ENCODE results near the gene ARL5C.

DNA sequence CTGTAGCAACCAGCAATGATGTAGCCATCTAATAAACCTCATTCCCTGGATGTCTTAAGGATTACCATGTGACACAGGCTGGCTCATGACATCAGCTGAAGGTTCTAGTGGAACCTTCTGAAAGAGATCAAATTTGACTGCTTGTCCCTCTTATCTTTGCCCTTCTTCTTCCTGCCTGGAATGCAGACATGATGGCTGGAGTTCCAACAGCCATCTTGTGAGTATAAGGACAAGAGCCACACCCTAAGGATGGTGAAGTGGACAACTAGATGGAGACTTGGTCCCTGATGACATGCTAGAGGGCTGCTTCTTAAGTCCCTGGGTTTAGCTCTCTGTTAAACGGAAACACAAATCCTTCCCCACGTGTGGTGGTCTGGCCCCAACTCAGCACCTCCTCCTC is 52.1 kb downstream of the ARL5C start:
- TF ChIP-seq, protein P1, sequence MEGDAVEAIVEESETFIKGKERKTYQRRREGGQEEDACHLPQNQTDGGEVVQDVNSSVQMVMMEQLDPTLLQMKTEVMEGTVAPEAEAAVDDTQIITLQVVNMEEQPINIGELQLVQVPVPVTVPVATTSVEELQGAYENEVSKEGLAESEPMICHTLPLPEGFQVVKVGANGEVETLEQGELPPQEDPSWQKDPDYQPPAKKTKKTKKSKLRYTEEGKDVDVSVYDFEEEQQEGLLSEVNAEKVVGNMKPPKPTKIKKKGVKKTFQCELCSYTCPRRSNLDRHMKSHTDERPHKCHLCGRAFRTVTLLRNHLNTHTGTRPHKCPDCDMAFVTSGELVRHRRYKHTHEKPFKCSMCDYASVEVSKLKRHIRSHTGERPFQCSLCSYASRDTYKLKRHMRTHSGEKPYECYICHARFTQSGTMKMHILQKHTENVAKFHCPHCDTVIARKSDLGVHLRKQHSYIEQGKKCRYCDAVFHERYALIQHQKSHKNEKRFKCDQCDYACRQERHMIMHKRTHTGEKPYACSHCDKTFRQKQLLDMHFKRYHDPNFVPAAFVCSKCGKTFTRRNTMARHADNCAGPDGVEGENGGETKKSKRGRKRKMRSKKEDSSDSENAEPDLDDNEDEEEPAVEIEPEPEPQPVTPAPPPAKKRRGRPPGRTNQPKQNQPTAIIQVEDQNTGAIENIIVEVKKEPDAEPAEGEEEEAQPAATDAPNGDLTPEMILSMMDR (IDR thresholded peaks at IDR 0.05; ENCODE audit: poor library complexity, severe bottlenecking) = no peak
- no peak for TF ChIP-seq EZH2 (IDR thresholded peaks at IDR 0.05; ENCODE audit: borderline replicate concordance, insufficient read depth, low read length, poor library complexity, severe bottlenecking)
- no peak for TF ChIP-seq MXI1 (conservative IDR thresholded peaks at IDR 0.05; ENCODE audit: poor library complexity, severe bottlenecking)
- TF ChIP-seq, protein P2, sequence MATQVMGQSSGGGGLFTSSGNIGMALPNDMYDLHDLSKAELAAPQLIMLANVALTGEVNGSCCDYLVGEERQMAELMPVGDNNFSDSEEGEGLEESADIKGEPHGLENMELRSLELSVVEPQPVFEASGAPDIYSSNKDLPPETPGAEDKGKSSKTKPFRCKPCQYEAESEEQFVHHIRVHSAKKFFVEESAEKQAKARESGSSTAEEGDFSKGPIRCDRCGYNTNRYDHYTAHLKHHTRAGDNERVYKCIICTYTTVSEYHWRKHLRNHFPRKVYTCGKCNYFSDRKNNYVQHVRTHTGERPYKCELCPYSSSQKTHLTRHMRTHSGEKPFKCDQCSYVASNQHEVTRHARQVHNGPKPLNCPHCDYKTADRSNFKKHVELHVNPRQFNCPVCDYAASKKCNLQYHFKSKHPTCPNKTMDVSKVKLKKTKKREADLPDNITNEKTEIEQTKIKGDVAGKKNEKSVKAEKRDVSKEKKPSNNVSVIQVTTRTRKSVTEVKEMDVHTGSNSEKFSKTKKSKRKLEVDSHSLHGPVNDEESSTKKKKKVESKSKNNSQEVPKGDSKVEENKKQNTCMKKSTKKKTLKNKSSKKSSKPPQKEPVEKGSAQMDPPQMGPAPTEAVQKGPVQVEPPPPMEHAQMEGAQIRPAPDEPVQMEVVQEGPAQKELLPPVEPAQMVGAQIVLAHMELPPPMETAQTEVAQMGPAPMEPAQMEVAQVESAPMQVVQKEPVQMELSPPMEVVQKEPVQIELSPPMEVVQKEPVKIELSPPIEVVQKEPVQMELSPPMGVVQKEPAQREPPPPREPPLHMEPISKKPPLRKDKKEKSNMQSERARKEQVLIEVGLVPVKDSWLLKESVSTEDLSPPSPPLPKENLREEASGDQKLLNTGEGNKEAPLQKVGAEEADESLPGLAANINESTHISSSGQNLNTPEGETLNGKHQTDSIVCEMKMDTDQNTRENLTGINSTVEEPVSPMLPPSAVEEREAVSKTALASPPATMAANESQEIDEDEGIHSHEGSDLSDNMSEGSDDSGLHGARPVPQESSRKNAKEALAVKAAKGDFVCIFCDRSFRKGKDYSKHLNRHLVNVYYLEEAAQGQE (IDR thresholded peaks at IDR 0.05; ENCODE audit: borderline replicate concordance) = no peak
